T-helper 2 cell treated with Interferon-gamma antibody and Interleukin-4, amounts not matched to agents 100 ng/mL and 5 ng/mL, for 36 hours (primary cell): ENCODE data around the gene RNF39. TPM values are rescaled to one million over a fixed set of nuclear protein-coding genes. Genes with fewer than 3 reads are reported as not detected.
"Not testable (repeated sequence)": the region's sequence is repeated elsewhere in the genome, so short reads cannot be mapped to it uniquely, and the experiment has no call there.

Experiments used
- intact Hi-C: fragments of 100-400 bp; cut with micrococcal nuclease; formaldehyde crosslinking; loops from one replicate; pipeline ENCODE4 v1.15.1; 2023
- total RNA-seq: library from RNA; stranded (reverse); gene quantifications from 2 replicates; pipeline ENCODE4 v1.2.3, GENCODE V29; 2022

Gene RNF39, protein sequence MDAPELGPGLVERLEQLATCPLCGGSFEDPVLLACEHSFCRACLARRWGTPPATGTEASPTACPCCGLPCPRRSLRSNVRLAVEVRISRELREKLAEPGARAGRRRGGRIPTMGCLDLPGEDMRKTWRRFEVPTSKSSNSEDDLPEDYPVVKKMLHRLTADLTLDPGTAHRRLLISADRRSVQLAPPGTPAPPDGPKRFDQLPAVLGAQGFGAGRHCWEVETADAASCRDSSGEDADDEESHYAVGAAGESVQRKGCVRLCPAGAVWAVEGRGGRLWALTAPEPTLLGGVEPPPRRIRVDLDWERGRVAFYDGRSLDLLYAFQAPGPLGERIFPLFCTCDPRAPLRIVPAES
- total RNA-seq, result not detected in 2 replicates

DNA sequence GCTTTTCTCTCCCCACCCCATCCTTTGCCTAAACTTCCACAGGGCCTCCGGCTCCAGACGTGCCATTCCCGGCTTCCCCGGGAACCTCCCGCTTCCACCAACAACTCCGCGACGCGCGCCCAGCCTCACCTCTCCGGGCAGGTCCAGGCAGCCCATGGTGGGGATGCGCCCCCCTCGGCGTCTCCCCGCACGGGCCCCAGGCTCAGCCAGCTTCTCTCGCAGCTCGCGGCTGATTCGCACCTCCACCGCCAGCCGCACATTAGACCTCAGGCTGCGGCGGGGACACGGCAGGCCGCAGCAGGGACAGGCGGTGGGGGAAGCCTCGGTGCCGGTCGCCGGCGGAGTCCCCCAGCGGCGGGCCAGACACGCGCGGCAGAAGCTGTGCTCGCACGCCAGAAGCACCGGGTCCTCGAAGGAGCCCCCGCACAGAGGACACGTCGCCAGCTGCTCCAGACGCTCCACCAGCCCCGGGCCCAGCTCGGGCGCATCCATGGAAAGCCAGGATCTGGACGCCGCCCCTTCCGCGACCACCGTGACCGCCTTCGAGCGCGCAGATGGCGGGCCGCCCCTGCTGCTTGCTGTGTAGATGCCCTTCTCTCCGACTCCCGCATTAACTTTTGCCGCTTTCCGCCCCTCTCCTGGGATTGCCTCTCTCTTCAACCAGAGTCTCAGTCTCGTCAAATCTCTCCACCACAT, at the start of gene RNF39:
RNF39 (minus strand) TSS at position 676 of the 696 bp plus-strand sequence; CDS start at position 492, 184 bp downstream.
- intact Hi-C loops, result no loop called here

DNA sequence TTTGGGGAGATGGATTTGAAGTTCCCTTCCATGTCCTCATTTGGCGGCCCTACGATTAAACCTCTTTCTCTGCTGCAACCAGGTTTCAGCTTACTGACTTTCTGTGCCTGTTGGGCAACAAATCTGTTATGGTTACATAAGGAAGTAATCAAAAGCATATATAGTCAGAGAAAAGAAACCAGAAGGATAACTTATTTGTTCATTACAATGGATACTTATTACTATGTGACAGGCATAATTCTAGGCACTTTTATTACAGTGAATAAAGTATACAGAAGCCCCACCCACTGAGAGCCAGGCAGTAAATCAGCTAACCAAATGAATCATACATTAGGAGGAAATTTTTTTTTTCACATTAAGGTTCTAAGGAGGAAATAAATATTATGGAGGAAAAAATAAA, 46.9 kb upstream of the RNF39 start:
- intact Hi-C loops, result no loop called here

DNA sequence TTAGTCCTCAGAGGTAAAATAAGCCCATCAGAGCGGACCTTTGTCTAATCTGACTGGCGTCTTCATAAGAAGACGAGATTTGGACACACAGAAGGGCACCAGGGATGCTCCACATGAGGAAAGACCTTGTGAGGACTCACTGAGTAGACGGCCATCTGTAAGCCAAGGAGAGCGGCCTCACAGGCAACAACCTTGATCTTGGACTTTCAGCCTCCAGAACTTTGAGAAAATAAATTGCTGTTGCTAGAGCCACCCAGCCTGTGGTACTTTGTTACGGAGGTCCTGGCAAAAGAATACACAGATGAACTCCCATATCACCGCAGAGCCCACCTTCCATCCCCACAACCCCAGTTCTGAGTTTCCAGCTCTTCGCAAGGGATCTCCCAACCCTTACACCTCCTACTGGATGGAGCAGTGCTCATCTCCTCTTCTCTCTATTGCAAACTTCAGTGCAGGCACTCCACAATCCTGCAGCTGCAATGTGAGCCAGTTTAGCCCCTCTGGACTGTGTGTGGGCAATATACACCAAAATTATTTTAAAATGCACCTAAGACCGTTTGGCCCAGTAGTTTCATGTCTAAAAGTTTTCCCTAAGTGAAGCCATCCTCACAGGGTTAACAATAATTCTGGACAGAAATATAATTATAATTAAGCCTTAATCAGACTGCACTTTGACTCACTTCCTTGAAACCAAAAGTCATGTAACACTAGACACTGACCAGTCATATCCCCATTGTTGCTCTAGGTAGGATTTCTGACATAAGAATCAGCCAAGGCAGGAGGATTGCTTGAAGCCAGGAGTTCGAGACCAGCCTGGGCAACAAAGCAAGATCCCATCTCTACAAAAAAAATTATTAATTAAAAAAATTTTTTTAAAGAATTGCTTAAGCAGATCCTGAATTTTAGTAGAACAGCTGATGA, 46.1 kb upstream of the RNF39 start:
- intact Hi-C loops, result no loop called here

DNA sequence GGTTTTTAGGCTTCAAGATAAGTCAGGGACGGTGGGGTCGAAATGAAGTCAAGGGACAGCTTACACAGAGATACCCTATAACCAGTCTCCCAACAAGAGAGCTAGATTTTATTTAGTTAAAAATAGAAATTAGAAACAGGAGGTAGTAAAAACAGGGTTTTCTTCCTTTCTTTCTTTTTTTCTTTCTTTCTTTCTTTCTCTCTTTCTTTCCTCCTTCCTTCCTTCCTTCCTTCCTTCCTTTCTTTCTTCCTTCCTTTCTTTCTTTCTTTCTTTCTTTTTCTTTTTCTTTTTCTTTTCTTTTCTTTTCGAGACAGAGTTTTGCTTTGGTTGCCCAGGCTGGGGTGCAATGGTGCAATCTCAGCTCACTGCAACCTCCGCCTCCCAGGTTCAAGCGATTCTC, 43.1 kb upstream of the RNF39 start:
- intact Hi-C loops, result not testable (repeated sequence)

DNA sequence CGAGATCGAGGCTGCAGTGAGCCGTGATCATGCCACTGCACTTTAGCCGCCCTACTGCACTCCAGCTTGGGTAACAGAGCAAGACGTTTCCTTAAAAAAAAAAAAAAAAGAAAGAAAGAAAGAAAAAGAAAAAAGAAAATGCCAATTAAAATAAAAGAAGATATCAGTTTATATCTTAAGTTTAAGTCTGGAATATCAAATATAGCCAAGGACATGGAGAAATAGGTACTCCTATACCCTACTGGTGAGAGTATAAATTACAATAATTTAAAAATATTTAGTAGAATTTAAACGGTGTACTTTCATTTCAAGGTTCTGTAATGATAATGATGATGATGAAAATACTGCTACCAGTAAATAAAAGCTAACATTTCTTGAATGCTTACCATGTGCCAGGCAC, 41.2 kb upstream of the RNF39 start:
- intact Hi-C loops, result no loop called here

DNA sequence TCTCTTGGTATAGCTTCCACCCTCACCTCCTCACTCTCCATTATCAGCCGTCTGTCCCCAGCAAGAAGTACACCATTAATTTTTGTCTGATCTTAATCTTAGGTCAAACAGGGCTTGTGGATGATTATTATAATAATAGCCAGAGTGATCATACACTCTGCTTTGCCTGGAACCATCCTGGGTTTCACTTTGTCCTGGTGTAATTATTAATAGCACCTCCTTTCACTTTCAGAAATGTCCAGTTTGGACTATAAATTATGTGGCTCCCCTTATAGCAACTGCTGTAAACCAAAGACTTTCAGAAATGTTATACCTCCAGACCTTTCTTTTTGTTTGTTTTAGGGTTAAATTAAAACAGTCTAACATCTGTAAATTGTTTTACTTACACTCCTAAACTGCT, 38.3 kb upstream of the RNF39 start:
- intact Hi-C loops, result no loop called here

DNA sequence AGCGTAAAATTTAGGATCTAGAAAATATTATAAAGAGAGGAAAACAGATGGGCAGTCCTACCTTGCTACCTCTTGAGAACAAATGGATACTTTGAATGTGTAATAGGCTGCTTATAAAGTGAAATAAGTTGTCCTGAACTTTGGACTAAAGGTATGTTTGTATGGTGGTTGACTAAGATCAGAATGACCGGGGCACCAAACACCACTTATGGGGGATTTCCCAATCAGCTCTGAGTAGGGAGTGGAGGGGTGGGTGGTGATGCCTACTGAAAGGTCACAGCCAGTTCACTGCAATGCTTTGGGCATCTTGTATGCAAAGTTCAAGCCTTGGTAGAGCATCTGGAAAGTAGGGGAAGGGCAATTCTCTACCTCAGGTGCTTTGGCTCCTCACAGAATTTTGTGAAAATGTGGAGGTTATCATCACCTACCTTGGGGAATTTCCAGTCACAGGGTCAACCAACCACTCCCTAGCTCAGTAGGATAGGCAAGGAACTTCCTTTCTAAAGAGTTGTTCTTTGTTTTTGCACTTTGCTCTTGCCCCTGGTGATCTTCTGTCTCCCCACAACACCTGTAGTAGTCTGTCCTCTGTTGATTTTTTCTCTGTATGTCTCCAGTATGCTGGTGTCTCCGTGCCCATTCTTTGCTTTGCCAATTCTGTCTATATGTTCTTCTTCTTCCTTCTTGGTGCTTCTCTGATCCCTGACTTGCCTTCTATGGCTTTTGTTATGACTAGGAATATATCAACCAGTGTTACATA, 37.6 kb upstream of the RNF39 start, which contains the start of gene TRIM31:
TRIM31 (minus strand) TSS at position 88 of the 757 bp plus-strand sequence. CDS start 285 bp downstream, outside the sequence.
- intact Hi-C loops, result no loop called here

DNA sequence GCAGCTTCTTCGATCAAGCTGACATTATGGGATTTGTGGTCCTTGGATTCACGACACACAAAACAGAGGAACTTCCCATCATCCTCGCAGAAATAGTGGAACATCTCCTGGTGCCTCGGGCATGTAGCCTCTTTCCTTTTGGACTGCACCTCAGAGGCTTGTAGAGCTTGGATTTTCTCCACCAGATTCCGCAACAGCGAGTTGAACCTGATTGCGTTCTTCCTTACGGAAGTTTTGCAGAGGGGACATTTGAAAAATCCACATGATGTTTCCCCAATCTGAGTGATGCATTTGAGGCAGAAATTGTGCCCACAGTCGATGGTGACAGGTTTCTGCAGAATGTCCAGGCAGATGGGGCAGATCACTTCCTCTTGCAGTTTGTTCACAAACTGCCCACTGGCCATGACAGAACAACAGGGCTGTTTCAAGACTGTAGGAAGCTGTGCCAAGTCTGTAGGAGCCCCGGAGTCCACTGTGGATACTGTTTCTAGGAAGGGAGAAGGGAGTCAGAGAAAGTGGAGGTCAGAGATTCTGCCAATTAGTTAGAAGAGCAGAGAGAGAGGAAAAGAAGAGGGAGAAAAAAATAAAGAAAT, 36.9 kb upstream of the RNF39 start:
- intact Hi-C loops, result no loop called here

DNA sequence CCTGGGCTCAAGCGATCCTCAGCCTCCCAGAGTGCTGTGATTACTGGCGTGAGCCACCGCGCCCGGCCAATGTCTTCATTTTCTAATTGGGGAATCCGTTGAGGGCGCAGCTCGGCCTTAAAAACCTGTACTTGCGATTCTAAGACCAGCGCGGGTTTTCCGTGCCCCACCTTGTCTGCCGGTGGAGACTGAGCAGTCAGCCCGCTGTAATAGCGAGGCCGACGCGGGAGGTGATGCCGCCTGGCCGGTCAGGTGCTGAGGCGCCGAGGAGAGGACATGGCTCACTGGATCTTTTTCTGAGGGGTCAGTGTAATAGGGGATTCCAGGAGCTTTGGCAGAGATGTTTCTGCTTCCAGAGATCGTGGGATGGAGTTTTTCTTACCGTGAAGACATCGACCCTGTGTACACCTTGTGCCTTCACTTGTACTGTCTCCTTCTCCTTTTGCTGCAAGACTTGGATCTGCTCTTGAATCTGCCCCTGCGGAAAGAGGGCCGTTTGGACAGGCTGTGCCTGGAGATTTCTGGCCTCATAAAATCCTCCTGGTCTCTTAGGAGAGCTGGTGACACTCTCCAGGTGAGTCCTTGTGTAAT, 35.8 kb upstream of the RNF39 start:
- intact Hi-C loops, result no loop called here

DNA sequence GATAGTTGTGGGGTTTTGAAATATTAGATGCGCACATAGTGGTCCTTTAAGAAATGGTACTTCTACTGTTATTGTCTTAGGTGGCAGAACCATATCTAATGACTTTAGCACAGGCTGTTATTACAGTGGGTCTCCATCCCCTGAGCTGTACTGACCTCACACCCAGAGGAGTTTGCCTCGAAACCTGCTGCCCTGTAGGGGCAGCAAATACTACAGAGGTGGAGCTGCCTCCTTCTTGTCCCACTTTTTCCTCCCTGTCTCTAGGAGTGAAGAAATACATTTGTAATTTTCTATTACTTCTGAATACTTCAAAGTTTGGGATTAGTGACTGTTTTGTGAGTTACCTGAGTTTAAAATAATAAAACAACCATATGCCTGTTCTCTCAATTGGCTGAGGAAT, 29.1 kb upstream of the RNF39 start:
- intact Hi-C loops, result loop anchor here (5.0 kb wide), 2 partner anchors 37 to 108 kb away; partner anchors contain the start of genes PPP1R11 and TRIM26

DNA sequence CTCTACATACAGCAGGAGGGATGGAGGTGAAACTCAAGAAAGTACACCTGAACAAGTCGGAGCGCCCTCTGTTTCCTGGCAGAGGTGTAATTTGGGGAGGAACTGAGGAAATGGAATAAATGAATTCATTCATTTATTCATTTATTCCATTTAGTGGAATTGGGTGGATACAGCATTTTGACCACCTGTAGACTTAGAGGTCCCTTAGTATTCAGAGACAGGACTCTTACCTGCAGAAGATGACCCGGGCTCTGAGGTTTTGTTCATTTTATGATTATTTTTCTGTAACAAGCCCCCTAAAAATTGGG, 28.3 kb upstream of the RNF39 start:
- intact Hi-C loops, result loop anchor here (1.0 to 5.0 kb wide), 5 partner anchors 27 to 293 kb away; partner anchors contain the start of genes PPP1R11 and TRIM26

DNA sequence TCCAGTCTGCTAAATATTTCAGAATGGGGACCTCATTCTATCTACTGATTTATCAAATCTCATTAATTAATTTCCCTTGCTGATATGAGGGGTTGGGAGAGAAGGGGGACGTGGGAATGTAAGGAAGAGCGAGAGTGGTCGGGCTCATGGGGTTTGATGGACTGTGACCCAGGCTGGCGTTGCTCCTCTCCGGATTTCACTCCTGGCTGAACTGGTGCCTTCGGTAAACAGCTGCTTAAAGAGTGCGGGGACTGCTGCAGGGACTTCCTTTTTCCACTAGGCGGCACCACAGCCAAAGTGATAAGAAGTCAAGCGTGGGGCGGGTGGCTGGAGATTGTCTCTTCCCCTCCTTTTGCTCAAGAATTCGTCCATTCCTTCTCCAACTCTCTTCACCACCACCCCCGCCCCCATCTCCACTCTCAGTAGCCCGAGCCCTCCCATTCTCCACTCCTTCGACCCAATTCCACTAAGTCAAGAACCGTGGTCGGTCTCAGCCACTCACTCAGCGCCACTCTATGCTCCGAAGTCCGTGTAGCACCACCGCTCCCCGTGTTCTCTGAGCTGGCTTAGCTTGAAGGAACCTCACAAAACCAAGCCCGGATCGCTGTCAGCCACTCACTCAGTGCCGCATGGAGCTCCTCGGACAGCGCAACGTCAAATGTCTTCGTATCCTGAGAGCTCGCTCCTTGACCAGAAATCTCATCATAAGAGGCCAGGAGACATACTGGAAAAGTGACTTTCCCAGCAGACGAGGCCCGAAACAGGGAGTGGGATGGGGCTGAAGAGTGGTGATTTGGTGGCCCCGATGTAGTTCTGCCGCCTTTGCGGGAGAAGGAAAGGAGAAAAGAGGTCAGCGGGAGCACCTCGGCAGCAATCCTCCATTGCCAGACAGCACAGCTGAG, 27.7 kb upstream of the RNF39 start:
- intact Hi-C loops, result loop anchor here (1.0 to 5.0 kb wide), 5 partner anchors 28 to 294 kb away; partner anchors contain the start of genes PPP1R11 and TRIM26

DNA sequence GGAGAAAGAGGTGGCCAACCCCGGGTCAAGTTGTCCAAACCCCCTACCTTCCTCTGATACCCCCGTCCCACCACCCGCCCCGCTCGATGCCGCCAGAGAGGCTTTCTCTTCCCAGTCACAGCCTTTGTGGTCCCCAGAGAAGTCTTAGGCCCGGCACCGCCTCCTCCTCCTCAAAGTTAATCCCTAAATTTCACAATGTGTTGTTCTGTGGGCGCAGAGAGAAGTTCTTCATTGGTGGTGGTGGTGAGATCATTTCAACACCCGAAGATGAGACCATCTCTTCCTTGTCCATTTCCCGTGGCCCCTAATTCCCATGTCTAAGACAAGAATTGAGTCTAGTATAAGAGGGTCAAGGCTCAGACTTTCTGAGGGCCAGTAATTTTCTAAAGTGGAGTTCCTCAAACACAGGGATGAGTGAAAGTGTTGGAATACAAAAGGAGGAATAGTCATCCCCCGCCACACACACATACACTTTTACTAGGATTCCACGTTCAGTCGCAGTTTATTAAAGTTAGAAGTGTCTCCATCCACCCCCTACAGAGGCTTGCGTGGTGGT, 26.9 kb upstream of the RNF39 start:
- intact Hi-C loops, result loop anchor here (5.0 kb wide), 2 partner anchors 35 to 110 kb away; partner anchors contain the start of genes PPP1R11 and TRIM26

DNA sequence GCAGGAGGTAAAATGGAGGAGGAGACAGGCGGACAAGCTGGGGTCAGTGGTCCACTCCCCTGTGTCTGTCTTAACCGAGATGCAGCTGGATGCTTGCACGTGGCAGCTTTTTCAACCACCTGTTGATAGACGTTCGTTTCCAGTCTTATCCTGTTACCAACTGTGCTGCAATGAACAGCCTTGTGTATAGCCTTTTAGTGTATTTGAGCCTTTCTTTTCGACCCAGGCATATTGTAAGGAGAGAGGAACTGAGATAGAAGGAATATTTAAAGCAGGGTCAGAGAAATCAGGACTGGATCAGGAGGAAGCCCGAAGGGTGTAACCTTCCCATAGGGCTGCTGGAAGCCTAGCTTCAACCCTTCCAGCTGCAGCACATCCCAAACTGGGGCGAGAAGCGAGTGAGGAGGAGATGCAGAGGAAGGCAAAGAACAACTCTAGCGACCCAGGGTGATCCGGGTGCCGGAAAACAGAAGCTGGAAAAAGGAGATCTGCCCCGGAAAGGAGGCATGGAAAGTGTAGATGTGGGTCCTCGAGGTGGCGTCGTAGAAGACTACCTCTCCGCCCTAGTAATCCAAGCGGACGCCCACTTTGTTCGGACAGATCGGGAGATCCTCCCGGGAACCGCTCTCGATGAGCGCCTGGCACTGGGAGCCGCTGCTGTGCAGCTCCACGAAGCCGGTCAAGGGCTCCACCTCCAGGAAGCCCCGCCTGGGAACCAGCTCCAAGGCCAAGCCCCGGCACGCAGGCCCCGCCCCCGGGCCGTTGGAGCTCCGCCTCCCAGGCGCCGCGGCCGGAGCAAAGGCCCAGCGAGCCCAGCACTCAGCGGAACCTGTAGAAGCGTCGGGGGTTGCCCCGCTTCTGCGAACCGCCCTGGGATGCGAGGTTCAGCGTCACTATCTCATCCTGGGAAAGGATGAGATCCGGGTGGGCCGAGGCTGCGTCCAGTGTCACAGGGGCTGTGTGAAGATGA, 26.2 kb upstream of the RNF39 start:
- intact Hi-C loops, result loop anchor here (5.0 kb wide), 2 partner anchors 34 to 111 kb away; partner anchors contain the start of genes PPP1R11 and TRIM26

DNA sequence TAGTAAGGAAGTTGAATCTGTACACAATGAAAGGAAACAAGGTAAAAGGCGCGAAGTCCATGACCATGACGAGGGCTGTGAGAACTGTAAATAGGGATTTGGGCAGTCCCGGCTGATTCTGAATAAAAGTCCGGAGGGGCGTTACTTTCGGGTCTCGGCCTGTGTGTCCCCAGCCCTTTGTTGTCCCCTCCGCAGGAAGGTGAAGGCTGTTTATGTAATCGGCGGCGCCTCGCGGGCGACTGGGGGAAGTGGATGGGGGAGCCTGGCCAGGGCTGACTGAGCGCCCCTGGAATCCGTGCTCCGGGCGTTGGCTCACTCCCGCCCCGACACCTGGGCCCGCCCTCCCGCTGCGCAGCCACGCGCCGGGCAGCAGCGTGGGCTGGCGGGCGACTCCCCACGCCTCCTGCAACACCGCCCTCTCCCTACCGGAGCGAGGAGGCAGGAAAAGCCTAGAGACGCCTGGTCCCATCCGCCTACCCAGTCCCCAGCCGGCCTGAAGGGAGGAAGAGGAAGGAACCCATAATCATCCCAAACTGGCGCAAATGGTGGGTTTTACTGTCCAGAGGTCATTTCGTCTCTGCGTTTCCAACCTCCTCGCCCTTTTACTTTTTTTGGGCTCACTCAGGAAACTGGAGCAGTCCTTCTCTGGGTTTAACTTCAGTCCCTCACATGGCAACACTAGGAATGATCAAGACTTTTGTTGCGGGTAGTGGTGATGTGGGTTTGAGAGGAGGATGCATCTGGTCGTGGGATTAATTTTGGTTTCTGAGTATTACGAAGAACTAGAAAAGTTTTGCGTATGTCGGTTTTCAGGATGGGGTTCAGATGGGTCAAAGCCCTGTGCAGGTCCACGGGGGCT, 25.2 kb upstream of the RNF39 start:
- intact Hi-C loops, result loop anchor here (5.0 kb wide), 2 partner anchors 34 to 111 kb away; partner anchors contain the start of genes PPP1R11 and TRIM26

DNA sequence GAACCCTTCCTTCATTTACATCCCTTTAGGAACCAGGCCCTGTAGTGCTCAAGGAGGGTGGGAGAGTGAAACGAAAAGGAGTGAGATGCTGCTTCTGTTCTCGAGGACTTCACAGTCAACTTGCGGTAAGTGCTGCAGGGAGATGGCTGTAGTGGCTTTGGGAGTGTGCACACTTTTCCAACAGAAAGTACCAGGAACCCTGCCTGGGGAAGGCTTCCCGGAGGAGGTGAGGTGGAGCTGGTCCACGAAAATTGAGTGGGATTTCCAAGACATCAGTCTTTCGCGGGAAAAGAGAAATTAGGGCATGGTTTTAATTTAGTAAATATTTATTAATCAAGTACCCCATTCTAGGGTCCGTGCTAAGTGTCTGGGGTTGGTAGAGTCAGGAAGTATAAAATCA, 24.6 kb upstream of the RNF39 start:
- intact Hi-C loops, result loop anchor here (5.0 kb wide), 2 partner anchors 33 to 112 kb away; partner anchors contain the start of genes PPP1R11 and TRIM26
